ENCODE data around the gene LILRA1.
A peak's percentile ranks its signal among the peaks of the same experiment; 100 is the strongest.
"Not testable (repeated sequence)": the region's sequence is repeated elsewhere in the genome, so short reads cannot be mapped to it uniquely, and the experiment has no call there.

Gene LILRA1

GRCh38 chr19:54593445-54593844 is at the start of gene LILRA1:
LILRA1 (plus strand) TSS chr19:54593632; CDS start chr19:54594245, 613 bp downstream.
- not testable (repeated sequence) for DNase-seq (ENCODE audit: low read depth)

GRCh38 chr19:54548806-54549205 is 44.6 kb upstream of the LILRA1 start:
- DNase-seq (ENCODE audit: low read depth): no peak

GRCh38 chr19:54549224-54549623 is 44.2 kb upstream of the LILRA1 start:
- no peak for DNase-seq (ENCODE audit: low read depth)

- no peak for DNase-seq (ENCODE audit: low read depth)
Measured at GRCh38 chr19:54551293-54551692, 42.1 kb upstream of the LILRA1 start.

- no peak for DNase-seq (ENCODE audit: low read depth)
Measured at GRCh38 chr19:54551950-54552912, 41.2 kb upstream of the LILRA1 start.

- DNase-seq (ENCODE audit: low read depth): no peak
Measured at GRCh38 chr19:54552913-54553310, 40.5 kb upstream of the LILRA1 start.

- no peak for DNase-seq (ENCODE audit: low read depth)
Measured at GRCh38 chr19:54554006-54554405, 39.4 kb upstream of the LILRA1 start.

- no peak for DNase-seq (ENCODE audit: low read depth)
Measured at GRCh38 chr19:54554896-54555295, 38.5 kb upstream of the LILRA1 start.

GRCh38 chr19:54556194-54556593 is 37.2 kb upstream of the LILRA1 start:
- no peak for DNase-seq (ENCODE audit: low read depth)

GRCh38 chr19:54558339-54558738 is 35.1 kb upstream of the LILRA1 start:
- DNase-seq (ENCODE audit: low read depth): no peak

GRCh38 chr19:54560881-54561385 is 32.5 kb upstream of the LILRA1 start:
- DNase-seq (ENCODE audit: low read depth): peak; percentile 6

GRCh38 chr19:54561840-54562239 is 31.6 kb upstream of the LILRA1 start:
- no peak for DNase-seq (ENCODE audit: low read depth)

GRCh38 chr19:54563206-54563605 is 30.2 kb upstream of the LILRA1 start:
- not testable (repeated sequence) for DNase-seq (ENCODE audit: low read depth)

- DNase-seq (ENCODE audit: low read depth): no peak
Measured at GRCh38 chr19:54570316-54570715, 23.1 kb upstream of the LILRA1 start.

GRCh38 chr19:54571715-54572615 is 21.5 kb upstream of the LILRA1 start:
- DNase-seq (ENCODE audit: low read depth): not testable (repeated sequence)

GRCh38 chr19:54572696-54573311 is 20.6 kb upstream of the LILRA1 start:
- DNase-seq (ENCODE audit: low read depth): no peak

- DNase-seq (ENCODE audit: low read depth): no peak
Measured at GRCh38 chr19:54573330-54573872, 20.0 kb upstream of the LILRA1 start, which contains the start of gene LILRA2. LILRA2 (plus strand) TSS chr19:54573790; CDS start chr19:54573879, 89 bp downstream.

- DNase-seq (ENCODE audit: low read depth): no peak
Measured at GRCh38 chr19:54574051-54574450, 19.4 kb upstream of the LILRA1 start.

GRCh38 chr19:54574527-54575056 is 18.8 kb upstream of the LILRA1 start:
- DNase-seq (ENCODE audit: low read depth): no peak

GRCh38 chr19:54575205-54575604 is 18.2 kb upstream of the LILRA1 start:
- DNase-seq (ENCODE audit: low read depth): not testable (repeated sequence)

- no peak for DNase-seq (ENCODE audit: low read depth)
Measured at GRCh38 chr19:54576411-54576976, 16.9 kb upstream of the LILRA1 start.
